IMR-90 (cell line): Measurements from ENCODE around the gene ZNF692. TPM values are rescaled to one million over a fixed set of nuclear protein-coding genes. Genes with fewer than 3 reads are reported as not detected.

Source experiments
- microRNA-seq, 2 experiments: library from miRNA; stranded (forward) in 1 of 2; unstranded in 1 of 2; fragments of 10-50 nt in 1 of 2; fragments of <30 nt in 1 of 2; gene quantifications in 1 of 2; microRNA quantifications in 1 of 2; one replicate each; pipeline versions ENCODE3 to v1.1.0; 2013 to 2020; ENCODE audit not compliant: insufficient read depth in 1 of 2, insufficient read length in 1 of 2, unreplicated experiment in 1 of 2
- polyA plus RNA-seq, 3 experiments: library from polyadenylated mRNA; depleted of rRNA; stranded (reverse); fragments of >200 nt; gene quantifications; 2 replicates each; pipeline ENCODE4 v1.2.3, GENCODE V29; 2012; ENCODE audit warnings: low replicate concordance in 1 of 3
- small RNA-seq, 5 experiments: library from RNA; depleted of rRNA; stranded (forward); fragments of <200 nt; gene quantifications; one replicate each; pipeline ENCODE3, GENCODE V24; 2012
- total RNA-seq: library from RNA; depleted of rRNA; stranded (reverse); fragments of >200 nt; gene quantifications from 2 replicates; pipeline ENCODE4 v1.2.3, GENCODE V29; 2012; rRNA removed

ZNF692 gene
- total and polyA plus RNA-seq, 2 of the 4 experiments (the other 2 are of a cell fraction), result 7.3 to 50.4 TPM

Small RNA genes within 50 kb of the gene (microRNA-seq; reads per million reads assigned to microRNA genes)
- gene MIR3124, result 0 to 1.1 reads per million in 2 experiments

Small RNA genes within 50 kb of the gene (small RNA-seq; reads per million reads assigned to genes)
- gene MIR3124, result 0 reads per million in 5 experiments

Other genes starting within 250 kb of the ZNF692 start
- gene OR2T11, start 224.0 kb downstream of the ZNF692 start, total RNA-seq, result not detected in 2 replicates
- not detected in 2 replicates for gene OR2T11, start 224.0 kb downstream of the ZNF692 start, polyA plus RNA-seq (2012; rRNA removed)
- not detected in 2 replicates for gene OR2T35, start 213.8 kb downstream of the ZNF692 start, total RNA-seq
- not detected in 2 replicates for gene OR2T35, start 213.8 kb downstream of the ZNF692 start, polyA plus RNA-seq (2012; rRNA removed)
- not detected in 2 replicates for gene OR2T27, start 203.6 kb downstream of the ZNF692 start, total RNA-seq
- not detected in 2 replicates for gene OR2T27, start 203.6 kb downstream of the ZNF692 start, polyA plus RNA-seq (2012; rRNA removed)
- not detected in 2 replicates for gene OR14I1, start 156.3 kb downstream of the ZNF692 start, total RNA-seq
- not detected in 2 replicates for gene OR14I1, start 156.3 kb downstream of the ZNF692 start, polyA plus RNA-seq (2012; rRNA removed)
- not detected in 2 replicates for gene LYPD8, start 103.3 kb downstream of the ZNF692 start, total RNA-seq
- gene LYPD8, start 103.3 kb downstream of the ZNF692 start, polyA plus RNA-seq (2012; rRNA removed), result not detected in 2 replicates
- 23.3 and 25.0 TPM in 2 replicates for gene SH3BP5L, start 33.2 kb downstream of the ZNF692 start, total RNA-seq
- gene SH3BP5L, start 33.2 kb downstream of the ZNF692 start, polyA plus RNA-seq (2012; rRNA removed), result 35.6 and 35.9 TPM in 2 replicates
- 6.6 and 6.9 TPM in 2 replicates for gene ZNF672, start 20.9 kb downstream of the ZNF692 start, total RNA-seq
- gene ZNF672, start 20.9 kb downstream of the ZNF692 start, polyA plus RNA-seq (2012; rRNA removed), result 12.6 and 16.2 TPM in 2 replicates
- gene PGBD2, start 47.1 kb upstream of the ZNF692 start, total RNA-seq, result 6.7 and 6.8 TPM in 2 replicates
- 4.8 TPM in 2 replicates for gene PGBD2, start 47.1 kb upstream of the ZNF692 start, polyA plus RNA-seq (2012; rRNA removed)